ENCODE data around the gene ECE1. TPM values are rescaled to one million over a fixed set of nuclear protein-coding genes. Genes with fewer than 3 reads are reported as not detected.
"Not testable (repeated sequence)": the region's sequence is repeated elsewhere in the genome, so short reads cannot be mapped to it uniquely, and the experiment has no call there.

ECE1 gene
- total and polyA plus RNA-seq, 9 of the 15 experiments (the other 6 are each of a cell fraction or from before 2014, with no cell fraction given), result 0.56 to 34.8 (median 11.0) TPM

GRCh38 chr1:21208137-21208700, 82.0 kb downstream of the ECE1 start:
- FAIRE-seq; H3K4me1 ChIP-seq (replicated peaks in 1 of 2; ENCODE audit: control insufficient read depth in 2 of 2, insufficient read depth in 2 of 2, low read length in 2 of 2); H3K36me3 ChIP-seq (ENCODE audit: control insufficient read depth, insufficient read depth, low read length); H3K9ac ChIP-seq (ENCODE audit: insufficient read depth in 1 of 2, low read depth in 2 of 2, low read length in 2 of 2); CTCF ChIA-PET (ENCODE audit: low intra/inter-chr PET ratio); DNase-seq (ENCODE audit: extremely low read depth in 1 of 4, low spot score in 3 of 4); POLR2A ChIA-PET; ATAC-seq; H2AFZ ChIP-seq (ENCODE audit: low read depth, low read length); H3K27ac ChIP-seq (ENCODE audit: extremely low read depth, low read depth, low read length); H3K4me2 ChIP-seq (ENCODE audit: insufficient read depth, low read length); intact Hi-C loops (cut with micrococcal nuclease); H3K79me2 ChIP-seq (ENCODE audit: control insufficient read depth, insufficient read depth, low read length); H4K20me1 ChIP-seq (replicated peaks; ENCODE audit: control insufficient read depth, insufficient read depth, low read length); H3K9me1 ChIP-seq (ENCODE audit: control insufficient read depth, insufficient read depth, low read length); H3K9me3 ChIP-seq (replicated peaks; ENCODE audit: control insufficient read depth, insufficient read depth, low read depth, low read length); BruUV-seq (replicated peaks); H3K4me3 ChIP-seq: not testable (repeated sequence)
- WGBS (ENCODE audit: insufficient coverage, low coverage, missing lambda C conversion rate), result 9% methylated on average over 6 of the region's 6 CpGs
- peaks cover 12 to 15% of the 10 kb centered on the region in 2 experiments; a peak in 2 of 5 replicates for H3K27me3 ChIP-seq (ENCODE audit: control insufficient read depth in 2 of 2, insufficient read depth in 2 of 2, low read length in 2 of 2)
- in situ Hi-C loops (cut with MboI), result loop anchor here (5.0 to 25.0 kb wide), 2 partner anchors 511 to 1296 kb away; partner anchors contain the start of gene PLA2G2E

GRCh38 chr1:21206117-21206516, 84.1 kb downstream of the ECE1 start:
- Histone ChIP-seq H4K20me1 (replicated peaks; ENCODE audit: control insufficient read depth, insufficient read depth, low read length) (peaks cover under 1% of the 10 kb centered on the region; the same call in 1 of the 2 replicates), H3K4me1 (replicated peaks in 1 of 2; ENCODE audit: control insufficient read depth in 2 of 2, insufficient read depth in 2 of 2, low read length in 2 of 2) (no peaks in the 10 kb centered on the region), H3K4me3 (no peak overlapping the region), H3K4me2 (ENCODE audit: insufficient read depth, low read length) (no peak overlapping the region), H3K36me3 (ENCODE audit: control insufficient read depth, insufficient read depth, low read length) (no peaks in the 10 kb centered on the region), H3K9me1 (ENCODE audit: control insufficient read depth, insufficient read depth, low read length) (no peaks in the 10 kb centered on the region), H2AFZ (ENCODE audit: low read depth, low read length) (no peak overlapping the region), H3K79me2 (ENCODE audit: control insufficient read depth, insufficient read depth, low read length) (no peaks in the 10 kb centered on the region), H3K27me3 (ENCODE audit: control insufficient read depth in 2 of 2, insufficient read depth in 2 of 2, low read length in 2 of 2) (peaks cover 10 to 12% of the 10 kb centered on the region in 2 experiments; a peak in 2 of 5 replicates), H3K27ac (ENCODE audit: extremely low read depth, low read depth, low read length) (no peak overlapping the region), H3K9me3 (replicated peaks; ENCODE audit: control insufficient read depth, insufficient read depth, low read depth, low read length) (no peaks in the 10 kb centered on the region), H3K9ac (ENCODE audit: insufficient read depth in 1 of 2, low read depth in 2 of 2, low read length in 2 of 2) (no peak overlapping the region)
- ChIA-PET POLR2A (interaction anchor here (0.6 to 0.7 kb wide), 2 partner anchors 11 to 12 kb away, joined by 3 read pairs; no protein-coding TSS in a partner anchor), CTCF (ENCODE audit: low intra/inter-chr PET ratio) (interaction anchor here (0.6 kb wide), 1 partner anchor 456 kb away, joined by 3 read pairs; no protein-coding TSS in a partner anchor)
- BruUV-seq (replicated peaks), result no TSS peak
- ATAC-seq, result no peak
- no peak for DNase-seq (ENCODE audit: extremely low read depth in 1 of 4, low spot score in 3 of 4)
- intact Hi-C loops (cut with micrococcal nuclease) (no loop called here), in situ Hi-C loops (cut with MboI) (loop anchor here (5.0 to 25.0 kb wide), 2 partner anchors 509 to 1294 kb away; partner anchors contain the start of gene PLA2G2E)
- 5% methylated on average over 2 of the region's 2 CpGs for WGBS (ENCODE audit: insufficient coverage, low coverage, missing lambda C conversion rate)
- FAIRE-seq, result no peak
- TF ChIP-seq RBM22 (IDR thresholded peaks at IDR 0.05; ENCODE audit: low read depth, low read length, poor library complexity, severe bottlenecking) (no peak), CSDE1 (IDR thresholded peaks at IDR 0.05) (no peak), SP1 (CRISPR knock-in tag; IDR thresholded peaks at IDR 0.05) (no peak), ZFP30 (CRISPR knock-in tag; IDR thresholded peaks at IDR 0.05; ENCODE audit: borderline replicate concordance) (no peak), AFF4 (CRISPR knock-in tag; IDR thresholded peaks at IDR 0.05) (no peak), PRPF4 (IDR thresholded peaks at IDR 0.05; ENCODE audit: insufficient read depth, low read depth, low read length, poor library complexity, severe bottlenecking) (no peak), CBX1 (IDR thresholded peaks at IDR 0.05; ENCODE audit: low read depth) (no peak), CBX2 (IDR thresholded peaks at IDR 0.05; ENCODE audit: insufficient read depth, low read length, poor library complexity, severe bottlenecking) (no peak)
- TF ChIP-seq, protein P1, sequence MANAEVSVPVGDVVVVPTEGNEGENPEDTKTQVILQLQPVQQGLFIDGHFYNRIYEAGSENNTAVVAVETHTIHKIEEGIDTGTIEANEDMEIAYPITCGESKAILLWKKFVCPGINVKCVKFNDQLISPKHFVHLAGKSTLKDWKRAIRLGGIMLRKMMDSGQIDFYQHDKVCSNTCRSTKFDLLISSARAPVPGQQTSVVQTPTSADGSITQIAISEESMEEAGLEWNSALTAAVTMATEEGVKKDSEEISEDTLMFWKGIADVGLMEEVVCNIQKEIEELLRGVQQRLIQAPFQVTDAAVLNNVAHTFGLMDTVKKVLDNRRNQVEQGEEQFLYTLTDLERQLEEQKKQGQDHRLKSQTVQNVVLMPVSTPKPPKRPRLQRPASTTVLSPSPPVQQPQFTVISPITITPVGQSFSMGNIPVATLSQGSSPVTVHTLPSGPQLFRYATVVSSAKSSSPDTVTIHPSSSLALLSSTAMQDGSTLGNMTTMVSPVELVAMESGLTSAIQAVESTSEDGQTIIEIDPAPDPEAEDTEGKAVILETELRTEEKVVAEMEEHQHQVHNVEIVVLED (CRISPR knock-in tag; IDR thresholded peaks at IDR 0.05), result no peak
